GM21717 (cell line): ENCODE measurements around the gene CALN1.
"Not testable (repeated sequence)": the region's sequence is repeated elsewhere in the genome, so short reads cannot be mapped to it uniquely, and the experiment has no call there.

Experiments
- ATAC-seq: cut with Tn5 transposase; IDR thresholded peaks from one replicate; pipeline ENCODE4 v1.9.1; 2021; ENCODE audit warnings: mild to moderate bottlenecking, moderate library complexity; ENCODE audit not compliant: unreplicated experiment

CALN1 gene

DNA sequence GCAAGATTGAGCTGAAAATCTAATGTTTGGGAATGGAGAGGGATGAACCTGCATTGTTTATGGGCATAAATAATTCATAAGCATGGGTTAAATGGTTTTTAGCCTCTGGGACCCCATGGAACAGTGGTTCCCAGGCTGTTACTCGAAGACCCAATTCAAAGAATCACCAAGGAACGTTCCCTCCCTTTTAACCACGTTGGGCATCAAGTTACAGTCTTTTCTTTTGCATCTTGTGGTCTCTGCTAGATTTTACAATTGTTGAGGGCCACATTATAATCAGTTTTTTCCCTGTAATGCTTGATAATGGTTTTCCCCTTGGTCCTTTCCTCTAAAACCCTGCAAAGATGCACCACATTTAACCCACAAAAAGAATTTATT is 2.5 kb downstream of the CALN1 start:
- ATAC-seq, result no peak

DNA sequence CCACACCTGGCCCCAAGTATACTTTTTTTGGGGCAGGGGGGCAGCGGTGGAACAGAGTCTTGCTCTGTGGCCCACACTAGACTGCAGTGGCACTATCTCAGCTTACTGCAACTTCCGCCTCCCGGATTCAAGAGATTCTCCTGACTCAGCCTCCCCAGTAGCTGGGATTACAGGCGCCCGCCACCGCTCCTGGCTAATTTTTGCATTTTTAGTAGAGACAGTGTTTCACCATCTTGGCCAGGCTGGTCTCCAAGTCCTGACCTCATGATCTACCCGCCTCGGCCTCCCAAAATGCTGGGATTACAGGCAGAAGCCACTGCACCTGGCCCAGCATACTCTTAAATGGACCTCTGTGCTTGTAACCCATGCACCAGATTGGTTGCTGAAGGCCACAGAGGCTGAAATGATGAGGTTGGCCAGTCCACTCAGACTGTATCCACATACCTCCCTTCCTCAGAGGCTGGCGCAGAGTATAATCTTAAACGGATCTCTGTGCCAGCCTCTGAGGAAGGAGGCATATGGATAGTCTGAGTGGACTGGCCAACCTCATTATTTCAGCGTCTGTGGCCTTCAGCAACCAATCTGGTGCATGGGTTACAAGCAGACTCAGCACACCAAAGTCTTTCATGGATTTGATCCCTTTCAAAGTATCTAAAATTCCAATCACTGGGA is 3.0 kb downstream of the CALN1 start:
- ATAC-seq, result no peak

DNA sequence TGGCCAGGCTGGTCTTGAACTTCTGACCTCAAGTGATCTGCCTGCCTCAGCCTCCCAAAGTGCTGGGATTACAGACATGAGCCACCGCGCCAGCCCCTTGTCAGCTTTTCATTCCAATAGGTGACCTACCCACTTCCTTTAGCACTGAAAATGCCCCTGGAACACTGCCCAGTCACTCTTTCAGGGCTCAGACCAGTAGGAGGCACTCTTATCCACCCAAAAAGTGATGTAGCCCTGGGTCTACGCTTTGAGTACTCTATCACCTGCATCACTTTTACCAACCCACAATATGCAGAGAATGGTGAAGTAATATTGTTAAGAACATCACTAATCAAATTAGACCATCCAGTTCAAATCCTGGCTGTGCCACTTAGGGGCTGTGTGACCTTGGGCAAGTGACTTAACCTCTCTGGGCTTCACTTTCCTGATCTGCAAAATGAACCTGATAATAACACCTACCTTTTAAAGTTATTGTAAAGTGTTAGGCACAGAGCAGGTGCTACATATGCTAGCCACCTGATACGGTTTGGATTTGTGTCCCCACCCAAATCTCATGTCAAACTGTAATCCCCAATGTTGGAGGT is 5.2 kb downstream of the CALN1 start:
- ATAC-seq, result no peak

DNA sequence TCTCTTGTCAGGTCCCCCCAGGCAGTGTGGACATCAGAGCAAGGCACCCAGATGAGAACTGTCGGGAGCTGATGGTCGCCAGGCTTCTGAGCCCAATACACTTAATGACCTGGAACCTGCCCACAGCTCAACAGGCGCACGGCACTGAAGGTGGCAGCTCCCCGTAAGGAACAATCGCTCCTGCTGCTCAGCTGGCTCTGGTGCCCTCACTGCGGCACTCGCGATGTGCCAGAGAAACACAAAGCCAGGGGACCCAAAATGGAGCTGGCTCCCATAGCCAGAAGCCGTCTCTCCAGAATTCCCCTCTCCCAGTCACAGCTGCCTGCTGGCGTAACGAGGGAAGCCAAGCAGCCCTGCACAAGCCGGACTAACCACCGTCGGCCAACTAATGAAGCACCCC is 6.3 kb downstream of the CALN1 start:
- no peak for ATAC-seq

DNA sequence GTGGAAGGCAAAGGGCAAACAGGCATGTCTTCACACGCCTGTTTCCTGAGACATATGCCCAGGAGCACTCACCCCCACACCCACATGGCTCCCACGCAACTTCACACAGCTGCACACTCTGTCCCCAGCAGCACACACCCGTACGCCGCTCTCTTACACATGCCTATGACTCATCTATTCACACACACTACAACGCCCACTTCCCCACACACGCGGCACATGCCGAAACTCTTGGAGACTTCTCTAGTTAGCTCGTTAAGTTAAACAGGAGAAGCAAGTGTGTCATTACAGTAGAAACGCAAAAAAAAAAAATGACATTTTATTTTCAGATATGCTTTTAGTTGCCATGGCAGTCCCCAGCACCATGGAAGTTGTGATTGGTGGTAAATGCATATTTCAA is 6.7 kb downstream of the CALN1 start:
- no peak for ATAC-seq

DNA sequence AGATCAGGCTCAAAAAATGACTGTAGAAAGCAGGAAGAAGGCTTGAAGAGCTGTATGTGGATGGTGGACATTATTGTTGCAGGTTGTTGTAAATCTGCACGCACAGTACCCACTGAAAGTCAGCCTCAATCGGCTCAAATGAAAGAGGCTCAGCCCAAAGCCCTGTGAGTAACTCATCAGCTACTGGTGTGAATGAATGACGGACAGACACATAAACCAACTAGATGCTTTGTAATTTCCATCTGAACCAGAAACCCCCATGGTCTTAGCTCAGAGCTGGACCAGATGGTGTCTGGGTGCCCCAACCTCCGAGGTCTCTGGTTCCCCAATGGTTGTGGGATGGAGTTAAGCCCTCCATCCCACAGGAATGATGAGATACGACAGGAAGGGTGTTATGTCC is 7.4 kb downstream of the CALN1 start:
- ATAC-seq, result no peak

DNA sequence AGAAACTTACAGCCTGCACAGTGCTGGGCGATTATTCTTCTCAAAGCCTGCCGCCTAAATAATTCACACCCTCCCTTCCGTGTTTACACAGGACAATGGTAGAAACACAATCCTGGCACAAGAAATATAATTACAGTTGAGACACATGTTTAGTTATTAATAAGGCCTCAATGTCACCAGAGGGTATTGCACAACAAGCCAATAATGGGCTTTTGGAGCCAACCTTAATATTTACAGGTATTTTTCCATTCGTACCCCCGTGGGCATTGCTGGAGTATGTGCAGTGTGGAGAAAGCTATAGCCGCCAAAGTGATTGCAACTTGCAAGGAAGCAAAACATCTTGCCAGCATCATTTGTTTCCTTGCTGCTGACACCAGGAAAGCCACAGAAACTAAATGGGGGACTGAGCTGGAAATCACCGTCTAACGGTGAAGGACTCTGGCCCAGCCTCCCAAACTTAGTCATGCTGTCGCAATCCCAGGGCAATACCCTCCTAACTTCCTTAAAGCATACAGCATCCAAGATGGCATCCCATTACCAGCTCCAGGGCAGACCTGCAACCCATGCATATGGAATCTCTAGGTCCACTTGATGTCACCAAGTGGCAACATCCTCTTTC is 8.6 kb downstream of the CALN1 start:
- no peak for ATAC-seq

DNA sequence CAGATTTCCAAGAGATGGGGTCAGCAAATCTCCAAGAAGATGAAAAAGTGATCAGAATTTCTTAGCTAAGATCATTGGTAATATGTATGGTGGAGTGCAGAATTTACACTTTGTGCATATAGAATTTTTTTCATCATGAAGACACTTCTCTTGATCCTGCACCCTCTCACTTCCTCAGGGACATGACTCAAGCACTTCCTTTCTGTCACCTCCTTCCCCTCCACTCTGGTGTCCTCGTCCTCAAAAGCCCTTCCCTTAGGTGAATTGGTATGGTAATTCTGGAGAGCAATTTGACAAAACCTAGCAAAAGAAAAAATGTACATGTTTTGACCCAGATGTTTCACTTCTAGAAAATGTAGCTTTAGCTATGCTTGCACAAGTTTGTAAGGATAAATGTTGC is 18.1 kb downstream of the CALN1 start:
- no peak for ATAC-seq

DNA sequence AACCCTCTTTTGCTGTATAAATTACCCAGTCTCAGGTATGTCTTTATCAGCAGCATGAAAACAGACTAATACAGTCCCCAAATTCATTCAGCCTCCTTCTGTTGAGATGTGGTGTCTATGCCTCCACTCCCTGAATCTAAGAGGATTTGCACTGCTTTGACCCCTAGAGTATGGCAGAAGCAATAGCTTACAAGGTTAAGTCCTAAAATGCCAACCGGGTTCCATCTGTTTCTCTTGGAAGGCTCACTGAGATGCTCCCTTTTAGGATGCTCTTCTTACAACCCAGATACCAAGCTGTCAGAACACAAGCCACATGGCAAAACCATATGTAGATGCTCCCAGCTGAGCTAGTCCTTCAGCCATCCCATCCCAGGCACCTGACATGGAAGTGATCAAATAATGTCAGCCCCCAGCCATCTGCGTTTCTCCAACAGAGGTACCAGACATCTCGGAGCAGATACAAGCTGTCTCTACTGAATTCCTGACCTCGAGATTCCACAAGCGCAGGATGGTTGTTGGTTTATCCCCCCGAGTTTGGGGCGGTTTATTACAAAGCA is 20.2 kb downstream of the CALN1 start:
- ATAC-seq, result no peak

DNA sequence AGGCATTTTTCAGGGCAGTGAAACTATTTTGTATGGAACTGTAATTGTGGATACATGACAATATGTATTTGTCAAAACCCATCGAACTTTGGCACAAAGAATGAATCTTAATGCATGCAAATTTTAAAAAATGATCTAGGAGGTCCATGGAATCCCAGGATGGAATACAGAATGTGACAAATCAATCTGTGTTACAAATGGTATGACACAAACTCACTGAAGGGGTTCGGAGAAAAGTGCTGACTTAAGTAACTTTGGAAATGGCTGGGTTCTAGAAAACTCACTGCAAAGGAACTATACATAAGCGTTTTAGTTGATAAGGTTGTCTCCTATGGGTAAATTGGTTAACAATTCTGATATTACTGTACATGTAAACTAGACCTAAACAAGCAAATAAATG is 26.0 kb downstream of the CALN1 start:
- no peak for ATAC-seq

DNA sequence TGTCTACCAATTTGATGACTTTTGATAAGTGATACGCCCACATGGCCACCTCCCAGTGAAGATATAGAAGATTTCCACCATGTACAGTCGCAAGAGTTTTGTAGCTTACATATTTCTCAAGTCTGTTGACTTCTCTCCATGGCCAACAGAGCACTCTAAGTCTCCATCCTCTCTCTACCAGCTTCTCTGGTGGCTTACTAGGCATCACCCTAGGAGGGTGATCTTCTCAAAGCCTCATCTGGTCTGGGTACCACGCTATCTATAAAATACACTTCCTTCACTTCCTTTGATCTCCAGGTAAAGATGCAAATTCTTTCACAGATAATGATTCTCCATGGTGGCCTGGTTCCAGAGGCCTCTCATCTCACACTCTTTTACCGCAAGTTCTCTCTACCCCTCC is 49.9 kb downstream of the CALN1 start:
- ATAC-seq, result no peak

DNA sequence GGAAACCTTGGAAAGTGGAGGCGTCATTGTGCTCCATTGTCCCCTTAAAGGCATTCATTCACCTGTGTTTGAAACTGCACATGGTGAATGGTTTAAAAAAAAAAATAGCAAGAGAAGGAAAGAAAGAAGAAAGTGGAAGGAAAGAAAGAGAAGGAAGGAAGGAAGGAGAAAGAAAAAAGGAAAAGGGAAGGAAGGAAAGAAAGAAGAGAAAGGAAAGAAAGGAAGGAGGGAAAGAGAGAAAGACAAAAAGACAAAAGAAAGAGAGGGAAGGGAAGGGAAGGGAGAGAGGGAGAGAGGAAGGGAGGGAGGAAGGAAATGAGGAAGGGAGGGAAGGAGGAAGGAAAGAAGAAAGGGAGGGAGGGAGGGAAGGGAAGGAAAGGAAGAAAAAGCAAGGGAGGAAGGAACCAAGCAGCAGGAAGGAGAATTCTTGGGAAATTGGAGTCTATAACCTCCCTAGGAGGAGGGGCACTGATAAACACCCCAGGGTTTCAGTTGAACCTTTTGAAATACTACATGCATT is 66.9 kb downstream of the CALN1 start:
- no peak for ATAC-seq

DNA sequence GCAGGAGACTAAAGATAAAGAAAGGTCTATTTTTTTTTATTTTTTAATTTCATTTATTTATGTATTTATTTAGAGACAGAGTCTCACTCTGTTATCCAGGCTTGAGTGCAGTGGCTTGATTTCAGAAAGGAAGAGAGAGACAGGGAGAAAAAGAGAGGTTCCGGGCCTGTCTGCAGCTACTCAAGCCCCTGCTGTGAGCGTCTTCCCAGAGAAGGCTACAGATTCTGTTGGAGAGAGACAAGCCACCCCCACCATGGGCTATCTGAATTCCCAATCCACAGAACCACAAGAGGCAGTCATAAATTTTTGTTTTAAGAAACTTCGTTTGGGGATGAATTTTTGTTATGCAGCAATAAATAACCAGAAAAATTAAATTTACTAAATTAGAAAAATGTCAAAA is 68.1 kb downstream of the CALN1 start:
- no peak for ATAC-seq

DNA sequence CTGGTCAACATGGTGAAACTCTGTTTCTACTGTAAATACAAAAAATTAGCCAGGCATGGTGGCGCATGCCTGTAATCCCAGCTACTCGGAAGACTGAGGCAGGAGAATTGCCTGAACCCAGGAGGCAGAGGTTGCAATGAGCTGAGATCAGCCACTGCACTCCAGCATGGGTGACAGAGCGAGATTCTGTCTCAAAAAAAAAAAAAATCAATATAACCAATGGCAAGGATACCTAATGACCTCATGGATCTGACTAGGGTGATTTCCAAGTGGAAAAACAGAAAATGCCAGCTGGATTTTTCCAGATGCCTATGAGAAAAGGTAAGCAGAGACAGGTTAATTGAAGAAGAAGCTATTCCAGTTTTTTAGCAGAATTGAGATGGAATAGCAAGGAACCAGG is 68.8 kb downstream of the CALN1 start:
- ATAC-seq, result not testable (repeated sequence)

DNA sequence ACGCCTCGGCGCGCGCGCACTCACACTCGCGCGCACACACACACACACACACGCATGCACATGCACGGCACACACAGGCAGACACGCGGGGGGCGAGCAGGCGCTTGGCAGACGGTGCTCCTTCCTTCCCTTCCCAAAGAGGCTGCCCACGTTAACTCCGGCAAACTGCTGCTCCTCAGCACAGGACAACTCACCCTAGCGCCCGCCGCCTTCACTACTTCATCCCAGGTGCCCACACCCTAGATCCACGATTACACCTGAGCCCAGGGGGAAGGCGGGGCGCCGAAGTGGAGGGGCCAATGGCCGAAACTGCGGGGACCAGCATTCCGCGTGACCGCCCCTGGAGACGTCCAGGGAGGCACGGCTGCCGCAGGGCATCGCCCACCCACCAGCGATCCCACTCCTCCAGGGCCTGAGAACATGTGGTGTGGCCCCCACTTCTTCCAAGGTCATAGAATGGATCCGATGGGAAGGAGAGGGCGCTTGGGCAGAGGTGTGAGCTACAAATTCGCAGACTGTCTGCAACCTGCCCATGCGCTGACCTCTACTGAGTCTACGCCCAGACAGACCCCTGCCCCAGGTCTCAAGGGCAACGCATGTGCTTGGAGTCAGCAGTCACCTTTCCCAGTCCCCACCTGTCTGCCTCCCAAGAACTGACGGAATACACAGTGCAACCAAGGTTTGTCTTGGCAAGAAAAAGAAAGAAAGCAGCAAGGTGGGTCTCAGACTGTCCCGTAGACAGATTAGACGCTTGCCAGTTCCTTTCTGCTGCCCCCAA is 74.6 kb downstream of the CALN1 start:
- ATAC-seq, result no peak

DNA sequence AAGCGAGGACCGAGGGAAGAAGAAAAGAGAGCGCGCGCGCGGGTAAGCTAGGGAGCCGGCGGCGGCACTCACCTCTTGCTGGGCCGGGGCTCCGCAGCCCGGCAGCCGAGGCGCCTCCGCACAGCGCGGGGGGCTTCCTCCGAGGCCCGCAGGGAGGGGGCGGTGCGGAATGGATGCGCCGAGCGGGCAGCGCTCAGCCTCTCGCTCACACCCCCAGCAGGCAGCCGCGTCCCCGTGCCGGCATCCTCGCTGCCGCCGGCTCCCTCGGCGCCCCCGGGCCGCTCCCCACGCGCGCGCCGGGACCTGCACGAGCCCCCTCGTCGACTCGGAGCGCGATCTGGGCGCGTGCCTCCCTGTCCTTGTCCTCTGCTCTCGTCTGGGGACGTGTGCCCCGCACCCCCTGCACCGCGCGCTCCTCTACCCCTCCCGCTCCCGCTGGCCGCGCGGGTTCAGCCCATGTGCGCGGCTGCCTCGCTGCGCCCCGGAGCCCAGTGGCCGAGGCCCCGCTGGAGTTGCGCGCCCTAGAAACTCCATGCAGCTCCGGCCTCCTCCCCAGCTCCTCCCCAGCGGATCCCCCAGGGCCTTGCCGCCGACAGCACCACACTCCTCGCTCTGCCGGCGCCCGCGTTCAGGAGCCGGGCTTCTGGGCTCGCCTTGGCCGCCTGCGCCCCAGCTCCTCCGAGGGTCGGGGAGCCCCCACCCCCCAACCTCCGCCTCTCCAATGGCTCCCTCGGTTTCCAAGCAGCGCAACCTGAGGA is 75.3 kb downstream of the CALN1 start:
- ATAC-seq, result no peak

DNA sequence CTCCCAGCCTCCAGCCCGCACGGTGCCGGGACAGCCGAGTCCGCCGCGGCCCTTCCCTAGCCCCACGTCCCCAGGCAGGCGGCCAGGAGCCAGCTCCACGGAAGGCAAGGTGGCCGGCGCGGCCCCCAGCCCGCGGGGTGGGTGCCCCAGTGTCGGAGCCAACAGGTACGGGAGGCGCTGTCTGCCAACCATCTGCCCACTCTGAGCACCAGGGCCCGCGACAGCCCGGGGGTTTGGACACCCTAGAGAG is 75.8 kb downstream of the CALN1 start:
- no peak for ATAC-seq

DNA sequence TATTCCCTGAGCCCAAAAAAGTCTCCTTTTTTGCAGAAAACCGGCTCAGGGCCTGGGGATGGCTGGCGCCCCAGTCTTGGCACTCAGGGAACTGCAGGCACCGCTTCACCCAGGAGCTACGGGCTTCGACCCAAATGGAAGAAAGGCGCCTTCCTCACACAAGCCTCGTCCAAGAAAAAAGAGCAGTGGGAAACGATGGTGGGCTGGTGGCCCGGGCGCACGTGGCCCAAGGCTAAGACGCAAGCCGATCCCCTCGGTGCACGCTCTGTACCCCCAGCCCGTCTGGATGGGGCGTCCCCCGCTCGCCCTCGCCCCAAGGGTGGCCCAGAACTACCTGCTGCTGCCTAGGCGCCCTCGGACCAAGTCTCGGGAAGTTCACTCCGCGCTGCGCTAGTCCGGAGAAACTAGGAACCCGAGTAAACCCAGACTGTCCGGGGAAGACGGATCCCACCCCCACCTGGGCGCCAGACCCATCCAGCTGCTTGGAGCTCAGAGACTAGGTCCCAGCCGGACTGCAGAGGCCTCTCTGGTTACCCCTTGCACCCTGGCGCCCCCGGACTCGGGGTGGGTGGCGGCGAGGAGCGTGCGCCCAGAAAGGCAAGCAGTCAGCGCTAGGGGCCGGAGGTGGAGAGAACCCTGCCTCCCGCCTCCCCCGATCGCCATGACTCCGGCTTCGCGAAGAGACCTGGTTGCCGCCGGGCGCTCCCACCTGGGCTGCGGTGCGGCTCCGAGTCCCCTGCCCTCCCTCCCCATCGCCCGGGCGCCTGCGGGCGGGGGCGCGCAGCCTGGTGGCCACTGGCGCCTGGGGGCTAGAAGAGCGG is 76.4 kb downstream of the CALN1 start:
- ATAC-seq, result no peak

DNA sequence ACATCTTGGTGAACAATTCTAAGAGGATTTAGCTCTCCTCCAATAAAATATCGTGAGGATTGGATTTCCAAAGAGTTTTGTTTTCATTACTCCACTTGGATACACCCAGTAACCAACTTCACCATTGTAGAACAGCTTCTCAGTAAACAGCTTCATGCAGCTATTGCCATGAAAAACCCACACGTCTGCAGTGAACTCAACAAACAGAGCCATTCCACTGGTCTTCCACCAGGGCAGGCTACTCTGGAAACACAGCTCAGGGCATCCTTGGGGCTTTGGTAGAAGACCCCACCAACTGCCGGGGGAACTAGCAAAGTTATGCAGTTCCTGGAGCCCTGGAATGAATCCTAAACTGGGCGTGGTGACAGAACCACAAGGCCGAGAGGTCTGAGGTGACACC is 77.4 kb downstream of the CALN1 start:
- no peak for ATAC-seq

DNA sequence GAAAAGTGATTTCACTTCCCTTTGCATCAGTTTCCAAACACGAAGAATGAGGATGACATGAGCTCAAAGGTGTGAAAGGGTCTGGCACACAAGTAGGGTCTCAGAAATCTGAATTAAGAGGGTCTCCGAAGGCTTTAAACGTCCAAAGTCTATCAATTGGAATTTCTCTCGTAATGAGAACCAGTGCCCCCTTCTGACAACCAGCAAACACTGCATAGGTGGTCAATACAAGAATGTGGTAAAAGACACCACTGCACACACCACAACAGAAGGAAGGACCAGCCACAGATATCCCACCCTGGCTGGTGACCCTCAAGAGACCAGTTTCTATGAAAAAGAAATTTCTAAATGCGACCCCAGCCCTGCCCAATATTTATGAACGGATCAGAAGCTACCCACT is 78.1 kb downstream of the CALN1 start:
- no peak for ATAC-seq
